Neural cell (in vitro differentiated cells): ENCODE measurements around the gene AP3S2. TPM values are rescaled to one million over a fixed set of nuclear protein-coding genes. Genes with fewer than 3 reads are reported as not detected.

Source experiments
- H2AFZ ChIP-seq: fragments of 200-600, 300-800 bp; sonication (generic), shearing (Covaris generic); 2 replicates; pipeline ENCODE4 v1.6.0; 2014; ENCODE audit warnings: low read depth, mild to moderate bottlenecking, antibody characterized with exemption, low read length, moderate library complexity
- H3F3A ChIP-seq: fragments of 200-600 bp; shearing (Covaris generic); 2 replicates; pipeline ENCODE4 v1.6.1; 2016; ENCODE audit warnings: mild to moderate bottlenecking, moderate library complexity, mixed read lengths, antibody characterized with exemption, low read length; ENCODE audit not compliant: insufficient read depth, poor library complexity, severe bottlenecking
- H3K27ac ChIP-seq: fragments of 200-600, 300-800 bp; sonication (generic), shearing (Covaris generic); 2 replicates; pipeline ENCODE4 v1.5.1; 2014; ENCODE audit warnings: mild to moderate bottlenecking, low read length, moderate library complexity
- H3K27me3 ChIP-seq: fragments of 300-800, 200-600 bp; sonication (generic), shearing (Covaris generic); 2 replicates; pipeline ENCODE4 v1.6.0; 2014; ENCODE audit warnings: mild to moderate bottlenecking, low read depth, low read length, moderate library complexity; ENCODE audit not compliant: insufficient read depth
- H3K36me3 ChIP-seq: fragments of 300-800, 200-600 bp; sonication (generic), shearing (Covaris generic); 2 replicates; pipeline ENCODE4 v1.5.1; 2014; ENCODE audit warnings: mild to moderate bottlenecking, antibody characterized with exemption, low read length, moderate library complexity; ENCODE audit not compliant: insufficient read depth
- H3K4me2 ChIP-seq: fragments of 300-800, 200-600 bp; sonication (generic), shearing (Covaris generic); 2 replicates; pipeline ENCODE4 v1.6.0; 2014; ENCODE audit warnings: mild to moderate bottlenecking, low read length
- H3K4me3 ChIP-seq: fragments of 300-800, 200-600 bp; sonication (generic), shearing (Covaris generic); 2 replicates; pipeline ENCODE4 v1.5.1; 2014; ENCODE audit warnings: mild to moderate bottlenecking, low read length, moderate library complexity
- H3K79me2 ChIP-seq: fragments of 200-600 bp; shearing (Covaris generic); replicated peaks from 2 replicates; pipeline ENCODE4 v1.6.0; 2014; ENCODE audit warnings: mild to moderate bottlenecking, low read length, moderate library complexity; ENCODE audit not compliant: insufficient read depth
- H3K9ac ChIP-seq: fragments of 300-800, 200-600 bp; sonication (generic), shearing (Covaris generic); 2 replicates; pipeline ENCODE4 v1.6.1; 2016; ENCODE audit warnings: mild to moderate bottlenecking, low read length, mixed read lengths
- H3K9me2 ChIP-seq: fragments of 200-600 bp; shearing (Covaris generic); 2 replicates; pipeline ENCODE4 v1.6.1; 2016; ENCODE audit warnings: mild to moderate bottlenecking, low read length, mixed read lengths; ENCODE audit not compliant: insufficient read depth
- H3K9me3 ChIP-seq: fragments of 200-600, 300-800 bp; sonication (generic), shearing (Covaris generic); 2 replicates; pipeline ENCODE4 v1.6.1; 2016; ENCODE audit warnings: mild to moderate bottlenecking, mixed run types, low read length, moderate library complexity, mixed read lengths
- H4K20me1 ChIP-seq: fragments of 200-600 bp; shearing (Covaris generic); 2 replicates; pipeline ENCODE4 v1.6.1; 2016; ENCODE audit warnings: mild to moderate bottlenecking, mixed run types; ENCODE audit not compliant: insufficient read depth
- CTCF ChIP-seq: fragments of 450-650 bp; IDR thresholded peaks from 2 replicates; pipeline ENCODE4 v1.5.1; 2014; ENCODE audit warnings: antibody characterized with exemption, mild to moderate bottlenecking, moderate library complexity; ENCODE audit not compliant: poor library complexity, severe bottlenecking
- EP300 ChIP-seq: fragments of 450-650 bp; conservative IDR thresholded peaks from 2 replicates; pipeline ENCODE4 v1.6.1; 2014; ENCODE audit warnings: antibody characterized with exemption, mild to moderate bottlenecking, moderate library complexity; ENCODE audit not compliant: poor library complexity, severe bottlenecking
- EZH2 ChIP-seq: fragments of 200-600, 300-800 bp; shearing (Covaris generic), sonication (generic); IDR thresholded peaks from 2 replicates; pipeline ENCODE4 v1.6.1; 2014; ENCODE audit warnings: antibody characterized with exemption, low read length, borderline replicate concordance, mild to moderate bottlenecking; ENCODE audit not compliant: insufficient read depth, poor library complexity, severe bottlenecking
- MXI1 ChIP-seq: fragments of 450-650 bp; conservative IDR thresholded peaks from 2 replicates; pipeline ENCODE4 v1.6.1; 2014; ENCODE audit warnings: antibody characterized with exemption, mild to moderate bottlenecking; ENCODE audit not compliant: poor library complexity, severe bottlenecking
- POLR2AphosphoS5 ChIP-seq: IDR thresholded peaks from 2 replicates; pipeline ENCODE4 v1.6.1; 2012
- RAD21 ChIP-seq: fragments of 450-650 bp; conservative IDR thresholded peaks from 2 replicates; pipeline ENCODE4 v1.6.1; 2014; ENCODE audit warnings: antibody characterized with exemption, mild to moderate bottlenecking, moderate library complexity
- REST ChIP-seq: IDR thresholded peaks from 2 replicates; pipeline ENCODE4 v1.6.1; 2012; ENCODE audit warnings: borderline replicate concordance
- SMC3 ChIP-seq: fragments of 450-650 bp; conservative IDR thresholded peaks from 2 replicates; pipeline ENCODE4 v1.6.1; 2014; ENCODE audit warnings: antibody characterized with exemption, mild to moderate bottlenecking, moderate library complexity; ENCODE audit not compliant: poor library complexity
- TAF1 ChIP-seq: IDR thresholded peaks from 2 replicates; pipeline ENCODE4 v1.6.1; 2012; ENCODE audit warnings: low read depth
- polyA plus RNA-seq: library from polyadenylated mRNA; depleted of rRNA; stranded (reverse); fragments of >200 nt; gene quantifications from 2 replicates; pipeline ENCODE4 v1.2.3, GENCODE V29; 2014

The AP3S2 gene
- polyA plus RNA-seq, 1 donor from 2014 or later: 47.6 TPM

- Histone ChIP-seq H3K9ac (no peak overlapping the region), H3K27me3 (no peaks in the 10 kb centered on the region), H3K9me3 (no peaks in the 10 kb centered on the region), H3K9me2 (no peaks in the 10 kb centered on the region), H3K36me3 (no peaks in the 10 kb centered on the region), H3K27ac (no peak overlapping the region), H3K4me2 (no peak overlapping the region), H3K4me3 (no peak overlapping the region), H3F3A (no peaks in the 10 kb centered on the region), H4K20me1 (no peaks in the 10 kb centered on the region), H2AFZ (no peak overlapping the region), H3K79me2 (no peaks in the 10 kb centered on the region)
- no peak for TF ChIP-seq TAF1
- no peak for TF ChIP-seq SMC3
- no peak for TF ChIP-seq EP300
- TF ChIP-seq POLR2AphosphoS5: no peak
Observed at GRCh38 chr15:89904519-89904918, 10.7 kb upstream of the AP3S2 start.

GRCh38 chr15:89903858-89904130, 10.0 kb upstream of the AP3S2 start:
- Histone ChIP-seq H3K27me3 (no peaks in the 10 kb centered on the region), H3K4me3 (no peak overlapping the region), H3K9me3 (no peaks in the 10 kb centered on the region), H2AFZ (no peak overlapping the region), H3K4me2 (no peak overlapping the region), H3K36me3 (no peaks in the 10 kb centered on the region), H4K20me1 (no peaks in the 10 kb centered on the region), H3K79me2 (no peaks in the 10 kb centered on the region), H3K9ac (no peak overlapping the region), H3F3A (no peaks in the 10 kb centered on the region), H3K27ac (no peak overlapping the region), H3K9me2 (no peaks in the 10 kb centered on the region)
- TF ChIP-seq SMC3: no peak
- TF ChIP-seq TAF1: no peak
- TF ChIP-seq RAD21: no peak
- TF ChIP-seq POLR2AphosphoS5: no peak
- TF ChIP-seq EZH2: no peak
- TF ChIP-seq CTCF: no peak
- TF ChIP-seq MXI1: no peak
- TF ChIP-seq EP300: no peak
- TF ChIP-seq REST: no peak
